ENCODE measurements around the gene ZNF451. TPM values are rescaled to one million over a fixed set of nuclear protein-coding genes. Genes with fewer than 3 reads are reported as not detected.

ZNF451 gene, protein sequence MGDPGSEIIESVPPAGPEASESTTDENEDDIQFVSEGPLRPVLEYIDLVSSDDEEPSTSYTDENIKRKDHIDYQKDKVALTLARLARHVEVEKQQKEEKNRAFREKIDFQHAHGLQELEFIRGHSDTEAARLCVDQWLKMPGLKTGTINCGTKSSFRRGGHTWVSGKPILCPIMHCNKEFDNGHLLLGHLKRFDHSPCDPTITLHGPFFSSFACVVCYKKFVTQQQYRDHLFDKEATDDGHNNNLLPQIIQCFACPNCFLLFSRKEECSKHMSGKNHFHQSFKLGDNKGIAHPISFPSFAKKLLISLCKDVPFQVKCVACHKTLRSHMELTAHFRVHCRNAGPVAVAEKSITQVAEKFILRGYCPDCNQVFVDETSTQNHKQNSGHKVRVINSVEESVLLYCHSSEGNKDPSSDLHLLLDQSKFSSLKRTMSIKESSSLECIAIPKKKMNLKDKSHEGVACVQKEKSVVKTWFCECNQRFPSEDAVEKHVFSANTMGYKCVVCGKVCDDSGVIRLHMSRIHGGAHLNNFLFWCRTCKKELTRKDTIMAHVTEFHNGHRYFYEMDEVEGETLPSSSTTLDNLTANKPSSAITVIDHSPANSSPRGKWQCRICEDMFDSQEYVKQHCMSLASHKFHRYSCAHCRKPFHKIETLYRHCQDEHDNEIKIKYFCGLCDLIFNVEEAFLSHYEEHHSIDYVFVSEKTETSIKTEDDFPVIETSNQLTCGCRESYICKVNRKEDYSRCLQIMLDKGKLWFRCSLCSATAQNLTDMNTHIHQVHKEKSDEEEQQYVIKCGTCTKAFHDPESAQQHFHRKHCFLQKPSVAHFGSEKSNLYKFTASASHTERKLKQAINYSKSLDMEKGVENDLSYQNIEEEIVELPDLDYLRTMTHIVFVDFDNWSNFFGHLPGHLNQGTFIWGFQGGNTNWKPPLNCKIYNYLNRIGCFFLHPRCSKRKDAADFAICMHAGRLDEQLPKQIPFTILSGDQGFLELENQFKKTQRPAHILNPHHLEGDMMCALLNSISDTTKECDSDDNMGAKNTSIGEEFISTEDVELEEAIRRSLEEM
- 19.8 and 22.6 TPM in 2 replicates for total RNA-seq

DNA sequence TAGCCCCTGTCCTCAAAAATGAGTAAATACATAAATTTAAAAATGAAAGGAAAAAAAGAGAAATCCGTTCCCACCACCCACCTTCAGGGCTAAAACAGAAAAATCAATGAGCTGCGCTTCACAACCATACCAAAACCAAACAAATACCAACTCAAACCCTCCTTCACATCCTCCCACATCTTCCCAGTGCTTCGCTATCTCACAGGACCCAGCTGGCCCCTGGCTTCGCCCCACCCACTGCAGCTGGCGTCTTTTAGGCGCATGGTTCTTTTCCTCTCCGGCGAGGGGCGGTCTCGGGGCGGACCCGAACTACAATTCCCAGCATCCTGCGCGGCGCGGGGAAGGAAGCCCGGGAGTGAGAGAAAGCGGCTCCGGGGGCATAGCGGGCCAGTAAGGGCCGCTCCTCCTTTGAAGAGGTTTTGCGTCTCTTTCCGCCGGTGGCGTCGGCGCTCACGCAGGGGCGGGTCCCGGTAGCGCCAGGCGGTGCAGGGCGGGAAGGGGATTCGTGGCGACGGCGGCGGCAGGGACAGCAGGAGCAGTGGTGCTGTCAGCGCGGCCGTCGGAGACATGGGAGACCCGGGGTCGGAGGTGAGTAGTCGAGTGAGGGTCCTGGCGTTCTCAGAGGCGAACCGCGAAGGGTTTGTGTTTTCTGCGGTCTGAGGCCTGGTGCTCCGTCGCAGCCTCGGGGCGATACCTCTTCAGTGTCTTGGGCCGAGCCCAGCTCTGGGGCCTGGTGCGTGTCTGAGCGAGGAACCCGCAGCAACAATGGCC is at the start of gene ZNF451:
Gene ZNF451, plus strand, starts transcription at position 502 of the 771 bp plus-strand sequence. Its CDS starts 66 bp downstream, at position 568.

DNA sequence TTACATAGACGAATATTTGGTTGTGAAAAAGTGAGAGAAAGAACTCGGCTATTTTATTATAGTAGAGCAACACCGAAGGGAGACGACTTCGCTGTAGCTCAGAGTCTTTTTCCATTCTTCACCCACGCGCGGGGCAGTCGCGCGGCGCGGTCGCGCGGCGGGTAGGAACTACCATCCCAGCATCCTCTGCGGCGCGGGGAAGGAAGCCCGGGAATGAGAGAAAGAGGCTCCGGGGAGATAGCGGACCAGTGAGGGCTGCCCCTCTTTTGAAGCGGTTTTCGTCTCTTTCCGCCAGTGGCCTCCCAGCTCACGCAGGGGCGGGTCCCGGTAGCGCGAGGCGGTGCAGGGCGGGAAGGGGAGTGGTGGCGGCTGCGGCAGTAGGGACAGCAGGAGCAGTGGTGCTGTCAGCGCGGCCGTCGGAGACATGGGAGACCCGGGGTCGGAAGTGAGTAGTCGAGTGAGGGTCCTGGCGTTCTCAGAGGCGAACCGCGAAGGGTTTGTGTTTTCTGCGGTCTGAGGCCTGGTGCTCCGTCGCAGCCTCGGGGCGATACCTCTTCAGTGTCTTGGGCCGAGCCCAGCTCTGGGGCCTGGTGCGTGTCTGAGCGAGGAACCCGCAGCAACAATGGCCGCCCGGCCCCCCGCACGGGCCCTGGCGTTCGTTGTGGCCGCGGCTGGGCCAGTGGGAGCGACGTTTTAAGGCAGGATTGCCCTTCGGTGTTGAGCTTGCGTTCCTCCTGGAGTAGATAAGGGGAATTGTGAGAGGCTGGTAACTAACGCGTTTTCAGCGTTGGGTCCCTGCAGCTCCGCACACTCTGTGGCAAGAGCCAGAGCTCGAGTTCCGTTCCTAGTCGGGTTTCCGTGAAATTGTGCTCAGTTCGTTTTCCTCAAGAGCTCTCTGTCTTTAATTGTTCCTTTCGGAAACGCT is 43.4 kb upstream of the ZNF451 start, which contains the start of gene KIAA1586:
Gene KIAA1586, plus strand, starts transcription at position 362 of the 925 bp plus-strand sequence. Its CDS starts 63 bp downstream, at position 425.

DNA sequence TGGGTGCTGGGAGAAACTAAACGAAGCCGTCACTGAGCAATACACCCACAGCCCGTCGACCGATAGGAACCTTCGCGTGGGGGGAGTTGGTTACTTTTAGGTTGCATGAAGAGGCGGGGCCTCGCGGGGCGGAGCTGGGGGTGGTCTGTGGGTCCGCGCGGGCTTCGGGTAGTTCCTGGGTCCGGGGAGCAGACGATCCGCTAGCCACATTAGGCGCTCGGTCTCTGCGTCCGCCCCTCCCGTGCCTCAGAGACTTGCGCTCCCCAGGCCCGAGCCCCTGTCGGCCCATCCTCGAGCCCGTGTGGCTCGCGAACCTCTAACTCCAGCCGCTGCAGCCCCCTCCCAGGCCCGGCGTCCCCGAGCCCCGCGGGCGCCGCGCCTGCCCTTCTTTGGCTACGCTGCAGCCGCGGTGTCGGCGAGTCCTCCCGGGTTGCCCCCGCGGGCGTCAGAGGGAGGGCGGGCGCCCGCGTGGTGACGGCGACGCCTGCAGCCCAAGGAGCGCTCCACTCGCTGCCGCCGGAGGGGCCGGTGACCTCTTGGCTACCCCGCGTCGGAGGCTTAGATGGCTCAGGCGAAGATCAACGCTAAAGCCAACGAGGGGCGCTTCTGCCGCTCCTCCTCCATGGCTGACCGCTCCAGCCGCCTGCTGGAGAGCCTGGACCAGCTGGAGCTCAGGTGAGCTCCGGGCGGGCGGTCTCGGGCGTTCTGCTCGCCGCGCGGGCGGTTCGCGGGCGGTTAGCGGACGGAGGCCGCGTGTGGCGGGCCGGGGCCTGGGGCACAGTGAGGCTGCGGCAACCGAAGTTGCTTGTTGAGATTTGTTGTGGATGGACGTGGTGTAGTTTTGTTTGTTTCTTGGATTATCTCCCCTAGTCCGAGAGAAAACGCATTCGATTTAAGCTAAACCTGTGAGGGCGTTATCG is 82.4 kb downstream of the ZNF451 start, which contains the start of gene BAG2:
Gene BAG2, plus strand, starts transcription at position 191 of the 920 bp plus-strand sequence. Its CDS starts 372 bp downstream, at position 563.

Other genes starting within 250 kb of the ZNF451 start
- 1.2 and 3.1 TPM in 2 replicates for gene BEND6, start 135.1 kb upstream of the ZNF451 start, total RNA-seq
- 4.6 and 5.4 TPM in 2 replicates for gene KIAA1586, start 43.5 kb upstream of the ZNF451 start, total RNA-seq
- 1.1 and 2.8 TPM in 2 replicates for gene BAG2, start 82.1 kb downstream of the ZNF451 start, total RNA-seq
- gene RAB23, start 132.1 kb downstream of the ZNF451 start, total RNA-seq, result 6.6 and 8.1 TPM in 2 replicates
- 15.0 and 27.5 TPM in 2 replicates for gene PRIM2, start 227.4 kb downstream of the ZNF451 start, total RNA-seq

All from hair follicular keratinocyte (primary cell).